ENCODE measurements around the gene COPA.

DNA sequence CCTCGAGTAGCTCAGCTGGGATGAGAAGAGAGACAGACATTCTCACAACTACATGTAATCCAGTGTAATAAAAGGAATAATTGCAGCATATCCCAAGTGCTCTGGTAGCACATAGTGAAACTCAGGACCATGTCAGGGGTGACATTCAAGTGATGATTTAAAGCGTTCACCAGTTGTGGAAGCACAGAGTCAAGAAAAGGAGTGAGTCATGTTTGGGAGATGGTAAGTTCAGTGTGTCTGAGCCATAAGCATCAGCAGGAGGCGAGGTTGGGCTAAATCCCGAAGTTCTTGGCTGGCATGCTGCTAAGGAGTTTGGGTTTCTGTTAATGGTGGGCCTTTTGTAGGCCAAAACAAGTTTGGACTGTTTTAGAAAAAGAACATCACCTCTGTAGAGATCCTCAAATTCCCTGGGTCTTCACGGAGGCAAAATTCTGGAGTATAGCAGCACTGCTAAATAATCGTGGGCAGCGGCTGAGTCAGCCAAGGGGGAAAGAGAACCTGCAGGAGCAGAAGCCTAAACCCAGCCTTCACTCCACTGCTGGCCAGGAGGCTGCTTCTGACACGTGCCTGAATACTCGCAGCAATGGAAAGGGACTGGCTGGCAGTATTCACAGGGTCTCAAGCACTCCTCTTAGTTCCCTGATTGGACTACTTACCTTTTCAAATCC, 16.6 kb upstream of the COPA start:
- no peak for TF ChIP-seq FOXP2 (optimal IDR thresholded peaks at IDR 0.05; ENCODE audit: control extremely low read depth, extremely low read length, insufficient read depth)
- TF ChIP-seq POLR2AphosphoS5 (IDR thresholded peaks at IDR 0.05; ENCODE audit: borderline replicate concordance, low read depth, low read length) = no peak
